ENCODE results near the gene PCDHA1. TPM values are rescaled to one million over a fixed set of nuclear protein-coding genes. Genes with fewer than 3 reads are reported as not detected.

Gene PCDHA1
- total and polyA plus RNA-seq, 2 donors, result not detected

- Histone ChIP-seq H3K4me1 (ENCODE audit: control insufficient read depth in 2 of 2, insufficient read depth in 2 of 2, low read length in 2 of 2) (no peaks in the 10 kb centered on the region), H3K27ac (ENCODE audit: low read depth in 1 of 2, low read length in 1 of 2) (no peak overlapping the region), H3K36me3 (ENCODE audit: control insufficient read depth in 2 of 2, insufficient read depth in 2 of 2, low read length in 1 of 2) (no peaks in the 10 kb centered on the region), H3K9me3 (ENCODE audit: control insufficient read depth in 2 of 2, insufficient read depth in 1 of 2, low read length in 1 of 2) (no peaks in the 10 kb centered on the region), H3K27me3 (ENCODE audit: control insufficient read depth in 2 of 2, insufficient read depth in 1 of 2, low read length in 1 of 2) (peaks cover 0 to 11% of the 10 kb centered on the region in 2 donors), H3K4me3 (ENCODE audit: low read length in 2 of 2) (no peak overlapping the region)
- DNase-seq (ENCODE audit: low read depth in 6 of 9, low spot score in 9 of 9), result no peak
- WGBS, result 30% methylated on average over 4 of the region's 4 CpGs
These were observed 218.1 kb downstream of the PCDHA1 start for GRCh38 chr5:141003791-141004611.

- no peak overlapping the region for H3K4me3 ChIP-seq (ENCODE audit: low read length in 2 of 2)
- DNase-seq (ENCODE audit: low read depth in 6 of 9, low spot score in 9 of 9), result no peak
- H3K4me1 ChIP-seq (ENCODE audit: control insufficient read depth in 2 of 2, insufficient read depth in 2 of 2, low read length in 2 of 2), result no peaks in the 10 kb centered on the region
- H3K36me3 ChIP-seq (ENCODE audit: control insufficient read depth in 2 of 2, insufficient read depth in 2 of 2, low read length in 1 of 2), result no peaks in the 10 kb centered on the region
- H3K27ac ChIP-seq (ENCODE audit: low read depth in 1 of 2, low read length in 1 of 2), result no peak overlapping the region
- no peaks in the 10 kb centered on the region for H3K9me3 ChIP-seq (ENCODE audit: control insufficient read depth in 2 of 2, insufficient read depth in 1 of 2, low read length in 1 of 2)
- H3K27me3 ChIP-seq (ENCODE audit: control insufficient read depth in 2 of 2, insufficient read depth in 1 of 2, low read length in 1 of 2), result no peaks in the 10 kb centered on the region
These were observed 221.9 kb downstream of the PCDHA1 start for GRCh38 chr5:141007791-141008190.

GRCh38 chr5:141010047-141010793 is 224.3 kb downstream of the PCDHA1 start:
- no peaks in the 10 kb centered on the region for H3K4me1 ChIP-seq (ENCODE audit: control insufficient read depth in 2 of 2, insufficient read depth in 2 of 2, low read length in 2 of 2)
- WGBS, result 40% methylated on average over 12 of the region's 12 CpGs
- no peaks in the 10 kb centered on the region for H3K27me3 ChIP-seq (ENCODE audit: control insufficient read depth in 2 of 2, insufficient read depth in 1 of 2, low read length in 1 of 2)
- H3K4me3 ChIP-seq (ENCODE audit: low read length in 2 of 2), result no peak overlapping the region
- no peaks in the 10 kb centered on the region for H3K36me3 ChIP-seq (ENCODE audit: control insufficient read depth in 2 of 2, insufficient read depth in 2 of 2, low read length in 1 of 2)
- H3K27ac ChIP-seq (ENCODE audit: low read depth in 1 of 2, low read length in 1 of 2), result no peak overlapping the region
- H3K9me3 ChIP-seq (ENCODE audit: control insufficient read depth in 2 of 2, insufficient read depth in 1 of 2, low read length in 1 of 2), result no peaks in the 10 kb centered on the region
- DNase-seq (ENCODE audit: low read depth in 6 of 9, low spot score in 9 of 9), result no peak

GRCh38 chr5:141017943-141018342 is 232.0 kb downstream of the PCDHA1 start:
- no peak for DNase-seq (ENCODE audit: low read depth in 6 of 9, low spot score in 9 of 9)
- H3K27me3 ChIP-seq (ENCODE audit: control insufficient read depth in 2 of 2, insufficient read depth in 1 of 2, low read length in 1 of 2), result no peaks in the 10 kb centered on the region
- no peaks in the 10 kb centered on the region for H3K4me1 ChIP-seq (ENCODE audit: control insufficient read depth in 2 of 2, insufficient read depth in 2 of 2, low read length in 2 of 2)
- H3K4me3 ChIP-seq (ENCODE audit: low read length in 2 of 2), result no peak overlapping the region
- no peaks in the 10 kb centered on the region for H3K9me3 ChIP-seq (ENCODE audit: control insufficient read depth in 2 of 2, insufficient read depth in 1 of 2, low read length in 1 of 2)
- no peak overlapping the region for H3K27ac ChIP-seq (ENCODE audit: low read depth in 1 of 2, low read length in 1 of 2)
- no peaks in the 10 kb centered on the region for H3K36me3 ChIP-seq (ENCODE audit: control insufficient read depth in 2 of 2, insufficient read depth in 2 of 2, low read length in 1 of 2)

DNA sequence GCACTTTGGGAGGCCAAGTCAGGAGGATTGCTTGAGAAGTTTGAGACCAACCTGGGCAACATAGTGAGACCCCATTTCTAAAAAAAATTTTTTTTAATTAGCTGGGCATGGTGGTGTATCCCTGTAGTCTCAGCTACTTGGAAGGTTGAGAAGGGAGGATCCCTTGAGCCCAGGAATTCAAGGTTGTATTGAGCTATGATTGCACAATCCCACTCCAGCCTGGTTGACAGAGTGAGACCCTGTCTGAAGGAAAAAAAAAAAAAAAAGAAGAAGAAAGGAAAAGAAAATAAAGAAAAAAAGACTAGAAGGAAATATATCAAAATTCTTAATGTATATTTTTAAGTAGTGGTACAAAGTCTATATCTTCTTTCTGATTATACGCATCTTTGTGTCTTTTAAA is 236.4 kb downstream of the PCDHA1 start:
- H3K36me3 ChIP-seq (ENCODE audit: control insufficient read depth in 2 of 2, insufficient read depth in 2 of 2, low read length in 1 of 2), result no peaks in the 10 kb centered on the region
- no peaks in the 10 kb centered on the region for H3K4me1 ChIP-seq (ENCODE audit: control insufficient read depth in 2 of 2, insufficient read depth in 2 of 2, low read length in 2 of 2)
- no peaks in the 10 kb centered on the region for H3K9me3 ChIP-seq (ENCODE audit: control insufficient read depth in 2 of 2, insufficient read depth in 1 of 2, low read length in 1 of 2)

GRCh38 chr5:141031006-141031405 is 245.1 kb downstream of the PCDHA1 start:
- no peak overlapping the region for H3K27ac ChIP-seq (ENCODE audit: low read depth in 1 of 2, low read length in 1 of 2)
- H3K4me3 ChIP-seq (ENCODE audit: low read length in 2 of 2), result no peak overlapping the region
- H3K36me3 ChIP-seq (ENCODE audit: control insufficient read depth in 2 of 2, insufficient read depth in 2 of 2, low read length in 1 of 2), result no peaks in the 10 kb centered on the region
- H3K27me3 ChIP-seq (ENCODE audit: control insufficient read depth in 2 of 2, insufficient read depth in 1 of 2, low read length in 1 of 2), result no peaks in the 10 kb centered on the region
- H3K4me1 ChIP-seq (ENCODE audit: control insufficient read depth in 2 of 2, insufficient read depth in 2 of 2, low read length in 2 of 2), result no peaks in the 10 kb centered on the region
- 93% methylated on average over 15 of the region's 15 CpGs for WGBS
- DNase-seq (ENCODE audit: low read depth in 6 of 9, low spot score in 9 of 9), result no peak
- no peaks in the 10 kb centered on the region for H3K9me3 ChIP-seq (ENCODE audit: control insufficient read depth in 2 of 2, insufficient read depth in 1 of 2, low read length in 1 of 2)

More for the DNA sequence above, 236.4 kb downstream of the PCDHA1 start:
- H3K27me3 ChIP-seq (ENCODE audit: control insufficient read depth in 2 of 2, insufficient read depth in 1 of 2, low read length in 1 of 2), result no peaks in the 10 kb centered on the region
- no peak overlapping the region for H3K27ac ChIP-seq (ENCODE audit: low read depth in 1 of 2, low read length in 1 of 2)
- H3K4me3 ChIP-seq (ENCODE audit: low read length in 2 of 2), result no peak overlapping the region
- 97% methylated on average over 1 of the region's 1 CpG for WGBS
- no peak for DNase-seq (ENCODE audit: low read depth in 6 of 9, low spot score in 9 of 9)

DNA sequence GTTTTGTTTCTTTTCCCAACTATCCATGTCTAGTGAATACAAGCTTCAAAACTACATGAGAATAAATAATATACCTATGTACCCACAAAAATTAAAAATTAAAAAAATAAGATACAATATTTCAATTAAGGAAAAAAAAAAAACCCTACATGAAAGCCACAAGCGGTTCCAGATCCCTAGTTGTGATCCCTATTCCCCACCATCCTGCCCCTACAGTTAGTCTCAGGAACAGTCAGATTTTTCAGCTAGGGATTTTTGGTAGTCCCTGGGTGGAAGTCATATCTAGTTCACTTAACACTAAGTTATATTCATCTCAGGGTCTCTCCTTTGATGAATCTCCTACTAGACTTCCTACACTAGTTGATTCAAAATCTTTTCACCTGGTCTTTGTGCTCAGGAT is 246.7 kb downstream of the PCDHA1 start:
- no peaks in the 10 kb centered on the region for H3K4me1 ChIP-seq (ENCODE audit: control insufficient read depth in 2 of 2, insufficient read depth in 2 of 2, low read length in 2 of 2)
- no peak for DNase-seq (ENCODE audit: low read depth in 6 of 9, low spot score in 9 of 9)
- no peak overlapping the region for H3K4me3 ChIP-seq (ENCODE audit: low read length in 2 of 2)
- H3K27me3 ChIP-seq (ENCODE audit: control insufficient read depth in 2 of 2, insufficient read depth in 1 of 2, low read length in 1 of 2), result no peaks in the 10 kb centered on the region
- H3K36me3 ChIP-seq (ENCODE audit: control insufficient read depth in 2 of 2, insufficient read depth in 2 of 2, low read length in 1 of 2), result no peaks in the 10 kb centered on the region
- H3K9me3 ChIP-seq (ENCODE audit: control insufficient read depth in 2 of 2, insufficient read depth in 1 of 2, low read length in 1 of 2), result no peaks in the 10 kb centered on the region
- WGBS, result 80% methylated on average over 1 of the region's 1 CpG
- H3K27ac ChIP-seq (ENCODE audit: low read depth in 1 of 2, low read length in 1 of 2), result no peak overlapping the region

DNA sequence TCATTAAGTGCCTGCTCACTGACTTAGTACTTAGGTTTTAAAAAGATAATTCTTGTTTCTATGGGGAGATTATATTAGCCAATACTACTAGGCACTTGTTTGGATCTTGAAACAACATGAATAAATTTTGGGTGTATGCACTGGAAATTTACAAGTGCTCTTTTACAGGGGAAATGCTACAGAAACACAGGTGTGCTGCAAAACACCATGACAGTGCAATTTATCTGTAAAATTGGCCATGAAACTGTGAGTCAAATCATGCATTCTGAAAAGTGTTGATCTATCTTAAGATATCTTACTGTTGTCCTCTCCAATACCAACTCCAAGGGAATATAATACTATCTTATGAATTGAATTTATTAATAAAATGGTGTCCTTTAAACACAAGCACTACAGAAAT is 253.1 kb downstream of the PCDHA1 start:
- Histone ChIP-seq H3K27me3 (ENCODE audit: control insufficient read depth in 2 of 2, insufficient read depth in 1 of 2, low read length in 1 of 2) (no peaks in the 10 kb centered on the region), H3K9me3 (ENCODE audit: control insufficient read depth in 2 of 2, insufficient read depth in 1 of 2, low read length in 1 of 2) (peaks cover 2 to 3% of the 10 kb centered on the region in 2 donors), H3K27ac (ENCODE audit: low read depth in 1 of 2, low read length in 1 of 2) (no peak overlapping the region), H3K36me3 (ENCODE audit: control insufficient read depth in 2 of 2, insufficient read depth in 2 of 2, low read length in 1 of 2) (no peaks in the 10 kb centered on the region), H3K4me3 (ENCODE audit: low read length in 2 of 2) (no peak overlapping the region), H3K4me1 (ENCODE audit: control insufficient read depth in 2 of 2, insufficient read depth in 2 of 2, low read length in 2 of 2) (no peaks in the 10 kb centered on the region)
- no peak for DNase-seq (ENCODE audit: low read depth in 6 of 9, low spot score in 9 of 9)

- DNase-seq (ENCODE audit: low read depth in 6 of 9, low spot score in 9 of 9), result no peak
These were observed 253.6 kb downstream of the PCDHA1 start for GRCh38 chr5:141039517-141039916.

More at GRCh38 chr5:141039517-141039916, 253.6 kb downstream of the PCDHA1 start:
- Histone ChIP-seq H3K4me1 (ENCODE audit: control insufficient read depth in 2 of 2, insufficient read depth in 2 of 2, low read length in 2 of 2) (no peaks in the 10 kb centered on the region), H3K9me3 (ENCODE audit: control insufficient read depth in 2 of 2, insufficient read depth in 1 of 2, low read length in 1 of 2) (peaks cover 2 to 3% of the 10 kb centered on the region in 2 donors), H3K4me3 (ENCODE audit: low read length in 2 of 2) (no peak overlapping the region), H3K27ac (ENCODE audit: low read depth in 1 of 2, low read length in 1 of 2) (no peak overlapping the region), H3K27me3 (ENCODE audit: control insufficient read depth in 2 of 2, insufficient read depth in 1 of 2, low read length in 1 of 2) (no peaks in the 10 kb centered on the region), H3K36me3 (ENCODE audit: control insufficient read depth in 2 of 2, insufficient read depth in 2 of 2, low read length in 1 of 2) (no peaks in the 10 kb centered on the region)
- 73% methylated on average over 3 of the region's 3 CpGs for WGBS

Measured in thymus (tissue), 11 donors.